K562 (cell line): ENCODE data around the gene ZMIZ1. TPM values are rescaled to one million over a fixed set of nuclear protein-coding genes. Genes with fewer than 3 reads are reported as not detected.

ENCODE experiments used
- EP400 ChIP-seq: fragments of 450-650 bp; IDR thresholded peaks from 2 replicates; pipeline ENCODE4 v1.6.1; 2017; ENCODE audit warnings: antibody characterized with exemption, mild to moderate bottlenecking, moderate library complexity
- FOXJ3 ChIP-seq: sonication (generic); formaldehyde crosslinking; IDR thresholded peaks from 2 replicates; pipeline ENCODE4 v1.4.0; 2020; ENCODE audit warnings: mild to moderate bottlenecking, missing genetic modification reagents
- HDGF ChIP-seq: fragments of 450-650 bp; IDR thresholded peaks from 2 replicates; pipeline ENCODE4 v1.6.1; 2016
- HNRNPLL ChIP-seq: fragments of 200-400 bp; formaldehyde crosslinking; IDR thresholded peaks from 2 replicates; pipeline ENCODE4 v1.6.1; 2017; ENCODE audit warnings: low read length, low read depth, mild to moderate bottlenecking; ENCODE audit not compliant: poor library complexity, severe bottlenecking
- KAT8 ChIP-seq: fragments of 450-650 bp; IDR thresholded peaks from 2 replicates; pipeline ENCODE4 v1.6.1; 2016; ENCODE audit warnings: low read depth, mild to moderate bottlenecking
- NCOR1 ChIP-seq: fragments of 450-650 bp; IDR thresholded peaks from 2 replicates; pipeline ENCODE4 v1.6.1; 2016; ENCODE audit warnings: mild to moderate bottlenecking, moderate library complexity
- NR3C1 ChIP-seq: sonication (generic); formaldehyde crosslinking; IDR thresholded peaks from 2 replicates; pipeline ENCODE4 v1.8.1; 2022; ENCODE audit warnings: missing genetic modification reagents
- NUFIP1 ChIP-seq: fragments of 450-650 bp; IDR thresholded peaks from 2 replicates; pipeline ENCODE4 v1.6.1; 2018; ENCODE audit not compliant: partially characterized antibody
- PTTG1 ChIP-seq: fragments of 450-650 bp; IDR thresholded peaks from 2 replicates; pipeline ENCODE4 v1.6.1; 2016; ENCODE audit warnings: low read depth, mild to moderate bottlenecking, missing genetic modification characterization, missing compliant biosample characterization
- SLC30A9 ChIP-seq: fragments of 250-450 bp; sonication (Bioruptor Pico); IDR thresholded peaks from 2 replicates; pipeline ENCODE4 v1.8.0; 2022; ENCODE audit warnings: mild to moderate bottlenecking, moderate library complexity
- SMARCB1 ChIP-seq: IDR thresholded peaks from 2 replicates; pipeline ENCODE4 v1.6.1; 2011; ENCODE audit warnings: improper control_type of control experiment, low read depth; ENCODE audit not compliant: insufficient read length
- SRF ChIP-seq, 2 experiments: fragments of 250-450, 450-650 bp in 1 of 2; sonication (Bioruptor Pico) in 1 of 2; sonication (generic) in 1 of 2; formaldehyde crosslinking; IDR thresholded peaks; 2 replicates each; pipeline versions ENCODE4 v1.5.0 to v1.5.1; 2020 to 2022; ENCODE audit warnings: mild to moderate bottlenecking in 1 of 2, missing genetic modification reagents in 1 of 2
- SRSF1 ChIP-seq: fragments of 200-400 bp; formaldehyde crosslinking; IDR thresholded peaks from 2 replicates; pipeline ENCODE4 v1.6.1; 2017; ENCODE audit warnings: mild to moderate bottlenecking, low read depth, low read length, moderate library complexity
- TEAD4 ChIP-seq, 2 experiments: sonication (generic) in 1 of 2; formaldehyde crosslinking in 1 of 2; IDR thresholded peaks; 2 replicates each; pipeline versions ENCODE4 v1.6.1 to v1.8.0; 2012 to 2022; ENCODE audit warnings: borderline replicate concordance in 1 of 2, inconsistent platforms in 1 of 2, low read length in 1 of 2, mild to moderate bottlenecking in 1 of 2, missing genetic modification reagents in 1 of 2
- WHSC1 ChIP-seq: IDR thresholded peaks from one replicate; pipeline ENCODE4 v1.6.1; 2012; ENCODE audit warnings: low read length, control low read depth, inconsistent platforms
- ZKSCAN1 ChIP-seq: fragments of 150-350 bp; IDR thresholded peaks from 2 replicates; pipeline ENCODE4 v1.6.1; 2016; ENCODE audit warnings: low read depth, low read length
- ZNF507 ChIP-seq: conservative IDR thresholded peaks from 2 replicates; pipeline ENCODE4 v1.6.1; 2017; ENCODE audit warnings: missing genetic modification characterization, missing compliant biosample characterization
- polyA plus RNA-seq, 8 experiments: library from polyadenylated mRNA; depleted of rRNA in 4 of 8; stranded (reverse) in 5 of 8; unstranded in 3 of 8; fragments of >200 nt; fragmentation: Nextera tagmentation in 2 of 8; fragmentation: Illumina TruSeq in 1 of 8; extraction: Ambion mirVana in 2 of 8; extraction: Trizol in 1 of 8; gene quantifications; 2 replicates each; pipeline versions ENCODE4 v1.2.1 to v1.2.3, GENCODE V29; 2011 to 2014; ENCODE audit warnings: inconsistent platforms in 1 of 8, missing spikeins in 1 of 8
- total RNA-seq, 7 experiments: library from RNA; depleted of rRNA in 6 of 7; stranded (reverse); fragments of >200 nt in 6 of 7; fragmentation: Illumina TruSeq in 2 of 7; extraction: Trizol in 2 of 7; gene quantifications; 2 replicates each; pipeline versions ENCODE4 v1.2.1 to v1.2.3, GENCODE V29; 2011 to 2021; ENCODE audit warnings: low replicate concordance in 1 of 7
- TF ChIP-seq, protein P1 (sequence below): fragments of 450-650 bp; formaldehyde crosslinking; IDR thresholded peaks from 2 replicates; pipeline ENCODE4 v1.4.0; 2022; ENCODE audit warnings: mild to moderate bottlenecking, moderate library complexity
- TF ChIP-seq, protein P2 (sequence below), 2 experiments: IDR thresholded peaks; 2 replicates each; pipeline ENCODE4 v1.6.1; 2011; ENCODE audit warnings: borderline replicate concordance in 1 of 2, control low read depth in 1 of 2, low read depth in 1 of 2, low read length in 1 of 2, mild to moderate bottlenecking in 1 of 2, mixed read lengths in 1 of 2, moderate library complexity in 1 of 2; ENCODE audit not compliant: insufficient read depth in 1 of 2, insufficient read length in 1 of 2, poor library complexity in 1 of 2, severe bottlenecking in 1 of 2; ENCODE audit errors: extremely low read depth in 1 of 2
- TF ChIP-seq, protein P3 (sequence below): fragments of 250-450 bp; sonication (Bioruptor Pico); IDR thresholded peaks from 2 replicates; pipeline ENCODE4 v1.4.0; 2020

The ZMIZ1 gene
- total and polyA plus RNA-seq, 9 of the 15 experiments (the other 6 are each of a cell fraction or from before 2014, with no cell fraction given): 1.0 to 37.3 (median 4.3) TPM

DNA sequence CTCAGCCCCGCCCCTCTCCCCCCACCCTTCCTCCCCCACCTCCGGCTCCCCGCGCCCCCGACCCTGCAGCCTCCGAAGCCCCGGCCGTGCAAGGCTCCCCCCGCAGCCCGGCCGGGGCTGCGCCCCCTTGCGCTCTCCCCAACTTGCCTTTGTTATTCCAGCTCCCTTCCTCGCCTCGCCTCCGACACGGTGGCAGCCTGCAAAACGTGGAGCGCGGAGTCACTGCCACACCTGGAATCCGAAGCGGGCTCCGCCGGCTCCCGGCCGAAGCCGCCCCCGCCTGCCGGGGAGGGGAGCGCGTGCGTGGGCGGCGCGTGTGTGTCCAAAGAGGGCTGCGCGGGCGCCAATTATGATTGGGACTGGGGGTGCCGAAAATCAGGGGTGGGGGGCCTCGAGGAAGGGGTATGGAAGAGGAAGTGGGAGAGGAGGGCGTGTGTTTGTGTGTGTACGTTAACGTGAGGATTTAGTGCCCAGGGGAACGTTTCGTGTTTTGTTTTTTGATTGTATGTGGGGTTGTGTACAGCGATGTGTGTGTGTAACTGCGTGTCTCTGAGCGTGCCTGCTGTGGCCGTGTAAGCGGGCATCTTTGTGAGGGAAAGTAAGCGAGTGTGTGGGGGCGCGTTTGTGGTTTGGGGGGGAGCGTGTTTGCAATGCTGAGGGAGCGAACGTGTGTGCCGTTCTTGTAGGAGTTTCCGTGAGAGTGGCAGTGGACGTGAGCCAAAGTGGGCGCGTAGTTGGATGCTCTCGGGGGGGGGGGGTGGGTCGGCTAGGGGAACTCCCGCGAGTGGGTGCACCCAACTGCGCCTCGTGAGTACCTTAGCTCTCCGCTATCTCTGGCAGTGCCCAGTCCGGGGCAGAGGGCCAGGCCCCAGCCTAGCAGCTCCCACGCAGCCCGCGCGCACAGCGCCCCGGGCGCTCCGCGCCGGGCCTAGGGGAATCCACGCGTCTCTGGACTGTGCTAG lies 1.2 kb upstream of the ZMIZ1 start (continued):
- TF ChIP-seq NR3C1 (CRISPR knock-in tag) (no peak), NCOR1 (no peak; the same call in 1 of the 2 replicates), SRSF1 (no peak), NUFIP1 (peak; percentile 89), HNRNPLL (peak; percentile 54), HDGF (0 out of 2 replicates have a peak, but pooled peaks have one; percentile 76), SLC30A9 (CRISPR knock-in tag) (no peak), WHSC1 (no peak), EP400 (no peak; the same call in 1 of the 2 replicates), SRF (CRISPR knock-in tag; IDR thresholded peaks at IDR 0.05) (no peak), SMARCB1 (no peak), TEAD4 (IDR thresholded peaks at IDR 0.05; ENCODE audit: low read length) (peak; percentile 75), TEAD4 (CRISPR knock-in tag; IDR thresholded peaks at IDR 0.05; ENCODE audit: borderline replicate concordance) (no peak), FOXJ3 (no peak), ZKSCAN1 (no peak; the same call in 1 of the 2 replicates), KAT8 (no peak), ZNF507 (tag) (no peak), PTTG1 (tag) (no peak)
- TF ChIP-seq, protein P1, sequence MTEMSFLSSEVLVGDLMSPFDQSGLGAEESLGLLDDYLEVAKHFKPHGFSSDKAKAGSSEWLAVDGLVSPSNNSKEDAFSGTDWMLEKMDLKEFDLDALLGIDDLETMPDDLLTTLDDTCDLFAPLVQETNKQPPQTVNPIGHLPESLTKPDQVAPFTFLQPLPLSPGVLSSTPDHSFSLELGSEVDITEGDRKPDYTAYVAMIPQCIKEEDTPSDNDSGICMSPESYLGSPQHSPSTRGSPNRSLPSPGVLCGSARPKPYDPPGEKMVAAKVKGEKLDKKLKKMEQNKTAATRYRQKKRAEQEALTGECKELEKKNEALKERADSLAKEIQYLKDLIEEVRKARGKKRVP (CRISPR knock-in tag): no peak
- TF ChIP-seq, protein P2, sequence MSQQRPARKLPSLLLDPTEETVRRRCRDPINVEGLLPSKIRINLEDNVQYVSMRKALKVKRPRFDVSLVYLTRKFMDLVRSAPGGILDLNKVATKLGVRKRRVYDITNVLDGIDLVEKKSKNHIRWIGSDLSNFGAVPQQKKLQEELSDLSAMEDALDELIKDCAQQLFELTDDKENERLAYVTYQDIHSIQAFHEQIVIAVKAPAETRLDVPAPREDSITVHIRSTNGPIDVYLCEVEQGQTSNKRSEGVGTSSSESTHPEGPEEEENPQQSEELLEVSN (IDR thresholded peaks at IDR 0.05; ENCODE audit: borderline replicate concordance in 1 of 2, extremely low read depth in 1 of 2, insufficient read depth in 1 of 2, insufficient read length in 1 of 2, low read depth in 1 of 2, low read length in 1 of 2, poor library complexity in 1 of 2, severe bottlenecking in 1 of 2): peak; percentile 13 to 60
- TF ChIP-seq, protein P3, sequence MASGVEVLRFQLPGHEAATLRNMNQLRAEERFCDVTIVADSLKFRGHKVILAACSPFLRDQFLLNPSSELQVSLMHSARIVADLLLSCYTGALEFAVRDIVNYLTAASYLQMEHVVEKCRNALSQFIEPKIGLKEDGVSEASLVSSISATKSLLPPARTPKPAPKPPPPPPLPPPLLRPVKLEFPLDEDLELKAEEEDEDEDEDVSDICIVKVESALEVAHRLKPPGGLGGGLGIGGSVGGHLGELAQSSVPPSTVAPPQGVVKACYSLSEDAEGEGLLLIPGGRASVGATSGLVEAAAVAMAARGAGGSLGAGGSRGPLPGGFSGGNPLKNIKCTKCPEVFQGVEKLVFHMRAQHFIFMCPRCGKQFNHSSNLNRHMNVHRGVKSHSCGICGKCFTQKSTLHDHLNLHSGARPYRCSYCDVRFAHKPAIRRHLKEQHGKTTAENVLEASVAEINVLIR (CRISPR knock-in tag): peak; percentile 4; the same call in 1 of the 2 replicates
